GM23338 (cell line): ENCODE data around the gene TAS2R14. TPM values are rescaled to one million over a fixed set of nuclear protein-coding genes. Genes with fewer than 3 reads are reported as not detected.

Source experiments
- ATAC-seq: fragments of 200-7000 bp; cut with Tn5 transposase; 3 replicates; pipeline ENCODE4 v1.9.1; 2020
- DNase-seq: peaks from one replicate; pipeline ENCODE4 v3.0.0-alpha.2; 2015; ENCODE audit warnings: low spot score
- H2AFZ ChIP-seq: fragments of 200-600 bp; sonication (generic); 2 replicates; pipeline ENCODE4 v1.8.0; 2016; ENCODE audit warnings: antibody characterized with exemption, mild to moderate bottlenecking, moderate library complexity
- H3F3A ChIP-seq: fragments of 200-600 bp; sonication (generic); replicated peaks from 2 replicates; pipeline ENCODE4 v1.8.0; 2017; ENCODE audit warnings: antibody characterized with exemption, mixed run types, low read depth
- H3K27ac ChIP-seq: fragments of 200-600 bp; sonication (generic); 2 replicates; pipeline ENCODE4 v1.6.1; 2016; ENCODE audit warnings: low read depth
- H3K27me3 ChIP-seq: fragments of 200-600 bp; sonication (generic); 2 replicates; pipeline ENCODE4 v1.8.0; 2016; ENCODE audit warnings: mild to moderate bottlenecking, mixed run types, moderate library complexity; ENCODE audit not compliant: insufficient read depth
- H3K36me3 ChIP-seq: fragments of 200-600 bp; sonication (generic); 2 replicates; pipeline ENCODE4 v1.8.0; 2016; ENCODE audit warnings: mild to moderate bottlenecking; ENCODE audit not compliant: insufficient read depth
- H3K4me1 ChIP-seq: fragments of 200-600 bp; sonication (generic); 2 replicates; pipeline ENCODE4 v1.8.0; 2016; ENCODE audit warnings: mild to moderate bottlenecking, moderate library complexity; ENCODE audit not compliant: insufficient read depth
- H3K4me2 ChIP-seq: fragments of 200-600 bp; sonication (generic); 2 replicates; pipeline ENCODE4 v1.7.1; 2017; ENCODE audit warnings: mixed run types
- H3K4me3 ChIP-seq: fragments of 200-600 bp; sonication (generic); 2 replicates; pipeline ENCODE4 v1.6.1; 2016; ENCODE audit warnings: mixed run types
- H3K79me2 ChIP-seq: fragments of 200-600 bp; sonication (generic); replicated peaks from 2 replicates; pipeline ENCODE4 v1.8.0; 2017; ENCODE audit warnings: mild to moderate bottlenecking; ENCODE audit not compliant: insufficient read depth
- H3K9me2 ChIP-seq: fragments of 200-600 bp; sonication (generic); 2 replicates; pipeline ENCODE4 v1.8.0; 2017; ENCODE audit not compliant: insufficient read depth
- H4K20me1 ChIP-seq: fragments of 200-600 bp; sonication (generic); replicated peaks from 2 replicates; pipeline ENCODE4 v1.8.0; 2017; ENCODE audit warnings: mild to moderate bottlenecking; ENCODE audit not compliant: insufficient read depth
- H3K27ac Mint-ChIP-seq: 2 replicates; pipeline ENCODE4 v1.8.0; 2020; ENCODE audit warnings: inconsistent platforms, mild to moderate bottlenecking, moderate library complexity, mixed read lengths
- H3K27me3 Mint-ChIP-seq: 3 replicates; pipeline ENCODE4 v1.8.0; 2022; ENCODE audit warnings: low read depth, mild to moderate bottlenecking, moderate library complexity, mixed read lengths, inconsistent platforms; ENCODE audit not compliant: insufficient read depth, poor library complexity
- H3K36me3 Mint-ChIP-seq: 3 replicates; pipeline ENCODE4 v1.8.0; 2021; ENCODE audit warnings: low read depth, mild to moderate bottlenecking, inconsistent platforms, moderate library complexity, mixed read lengths
- H3K4me1 Mint-ChIP-seq: 3 replicates; pipeline ENCODE4 v1.8.0; 2020; ENCODE audit warnings: mild to moderate bottlenecking, inconsistent platforms, mixed read lengths
- H3K4me3 Mint-ChIP-seq: 3 replicates; pipeline ENCODE4 v1.8.0; 2021; ENCODE audit warnings: moderate library complexity, mild to moderate bottlenecking, inconsistent platforms, mixed read lengths
- H3K9me3 Mint-ChIP-seq: 3 replicates; pipeline ENCODE4 v1.8.0; 2020; ENCODE audit warnings: moderate library complexity, mild to moderate bottlenecking, inconsistent platforms, mixed read lengths
- CTCF ChIP-seq, 2 experiments: fragments of 200-600 bp in 1 of 2; sonication (generic) in 1 of 2; conservative IDR thresholded peaks; 2 replicates each; pipeline versions ENCODE4 v1.5.1 to v1.6.1; 2016 to 2017; ENCODE audit warnings: antibody characterized with exemption in 2 of 2, low read depth in 2 of 2, mild to moderate bottlenecking in 2 of 2, moderate library complexity in 1 of 2
- EZH2phosphoT487 ChIP-seq: fragments of 200-600 bp; sonication (generic); IDR thresholded peaks from one replicate; pipeline ENCODE4 v1.8.1; 2018; ENCODE audit warnings: antibody characterized with exemption; ENCODE audit not compliant: unreplicated experiment
- NANOG ChIP-seq: IDR thresholded peaks from 2 replicates; pipeline ENCODE4 v1.6.1; 2016; ENCODE audit warnings: antibody characterized with exemption, borderline replicate concordance
- ZNF114 ChIP-seq: fragments of 250-450 bp; sonication (Bioruptor Pico); IDR thresholded peaks from 2 replicates; pipeline ENCODE4 v1.5.0; 2020; ENCODE audit warnings: mild to moderate bottlenecking, moderate library complexity
- ZNF462 ChIP-seq: fragments of 250-450 bp; sonication (Bioruptor Pico); IDR thresholded peaks from 2 replicates; pipeline ENCODE4 v1.5.0; 2020; ENCODE audit warnings: mild to moderate bottlenecking, moderate library complexity
- polyA plus RNA-seq: library from polyadenylated mRNA; unstranded; fragments of >200 nt; fragmentation: Nextera tagmentation; extraction: Ambion mirVana; gene quantifications from 2 replicates; pipeline ENCODE4 v1.2.1, GENCODE V29; 2016
- total RNA-seq: library from RNA; depleted of rRNA; stranded (reverse); fragments of >200 nt; shearing (Covaris generic); gene quantifications from 2 replicates; pipeline ENCODE4 v1.2.3, GENCODE V29; 2014

Gene TAS2R14
- total and polyA plus RNA-seq, 2 experiments from 2014 or later, result 2.6 to 5.9 TPM

DNA sequence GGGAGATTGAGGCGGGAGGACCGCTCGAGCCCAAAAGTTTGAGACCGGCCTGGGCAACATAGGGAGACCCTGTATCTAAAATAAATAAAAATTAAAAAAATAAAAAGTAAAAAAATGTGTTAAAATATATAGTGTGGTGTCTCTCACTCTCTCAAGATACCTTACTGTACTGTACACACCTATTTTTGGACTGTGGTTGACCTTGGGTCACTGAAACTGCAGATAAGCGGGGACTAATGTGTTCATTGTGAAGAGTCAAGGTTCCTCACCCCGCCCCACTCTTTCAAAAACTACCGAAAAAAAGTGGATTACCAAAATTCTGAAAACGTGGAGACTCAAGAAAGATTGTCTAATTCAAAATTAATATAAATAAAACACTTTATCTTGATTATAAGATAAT, 28.7 kb downstream of the TAS2R14 start (continued):
- no peak for TF ChIP-seq ZNF462 (CRISPR knock-in tag)
- TF ChIP-seq EZH2phosphoT487, result no peak
- TF ChIP-seq CTCF (conservative IDR thresholded peaks at IDR 0.05; ENCODE audit: low read depth in 2 of 2), result no peak

DNA sequence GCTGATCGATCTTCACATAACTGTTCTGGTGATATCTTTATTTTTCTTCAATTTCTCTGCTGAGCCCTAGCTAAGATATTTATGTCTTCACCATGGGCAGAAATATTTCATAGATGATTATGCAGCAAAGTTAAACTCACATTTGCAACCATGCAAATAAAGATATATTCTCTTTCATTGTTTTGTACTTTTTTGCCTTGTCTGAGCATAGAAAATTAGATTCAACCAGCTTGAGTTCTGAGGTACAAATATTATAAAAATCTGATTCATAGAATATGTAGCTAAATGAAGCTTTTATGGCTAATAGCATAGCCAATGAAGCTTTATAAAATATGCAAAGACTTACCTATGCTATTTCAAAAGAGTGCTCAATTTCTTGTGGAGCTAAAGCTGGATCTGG, 29.6 kb downstream of the TAS2R14 start, which contains the start of gene TAS2R13:
TAS2R13 (minus strand) TSS at position 101 of the 400 bp plus-strand sequence. CDS start 264 bp downstream, outside the sequence.
- ATAC-seq (no peak), DNase-seq (no peak)
- no peak within 1 kb of the TSS for H2AFZ ChIP-seq
- no peak within 1 kb of the TSS for H3K4me3 Mint-ChIP-seq
- no peaks in the 10 kb centered on the region for H3F3A ChIP-seq
- H3K4me2 ChIP-seq, result no peak within 1 kb of the TSS
- H3K27me3 Mint-ChIP-seq, result no peaks in the 10 kb centered on the region
- H3K79me2 ChIP-seq, result no peaks in the 10 kb centered on the region
- H4K20me1 ChIP-seq, result no peaks in the 10 kb centered on the region
- no peaks in the 10 kb centered on the region for H3K9me2 ChIP-seq
- H3K27me3 ChIP-seq, result no peaks in the 10 kb centered on the region
- H3K4me1 Mint-ChIP-seq, result peaks cover 6% of the 10 kb centered on the region
- H3K36me3 Mint-ChIP-seq, result peaks cover 13% of the 10 kb centered on the region; the same call in 2 of the 3 replicates
- no peak within 1 kb of the TSS for H3K27ac Mint-ChIP-seq
- peaks cover 9% of the 10 kb centered on the region for H3K9me3 Mint-ChIP-seq
- H3K4me1 ChIP-seq, result peaks cover 13% of the 10 kb centered on the region
- H3K36me3 ChIP-seq, result no peaks in the 10 kb centered on the region
- H3K4me3 ChIP-seq, result no peak within 1 kb of the TSS
- no peak within 1 kb of the TSS for H3K27ac ChIP-seq
- no peak for TF ChIP-seq ZNF462 (CRISPR knock-in tag)
- TF ChIP-seq ZNF114 (CRISPR knock-in tag), result no peak
- no peak for TF ChIP-seq NANOG
